GM19455 (cell line): Measurements from ENCODE around the gene FAM228B.
"Not testable (repeated sequence)": the region's sequence is repeated elsewhere in the genome, so short reads cannot be mapped to it uniquely, and the experiment has no call there.

Experiments
- ATAC-seq: cut with Tn5 transposase; IDR thresholded peaks from one replicate; pipeline ENCODE4 v1.9.1; 2021; ENCODE audit not compliant: unreplicated experiment

The FAM228B gene

DNA sequence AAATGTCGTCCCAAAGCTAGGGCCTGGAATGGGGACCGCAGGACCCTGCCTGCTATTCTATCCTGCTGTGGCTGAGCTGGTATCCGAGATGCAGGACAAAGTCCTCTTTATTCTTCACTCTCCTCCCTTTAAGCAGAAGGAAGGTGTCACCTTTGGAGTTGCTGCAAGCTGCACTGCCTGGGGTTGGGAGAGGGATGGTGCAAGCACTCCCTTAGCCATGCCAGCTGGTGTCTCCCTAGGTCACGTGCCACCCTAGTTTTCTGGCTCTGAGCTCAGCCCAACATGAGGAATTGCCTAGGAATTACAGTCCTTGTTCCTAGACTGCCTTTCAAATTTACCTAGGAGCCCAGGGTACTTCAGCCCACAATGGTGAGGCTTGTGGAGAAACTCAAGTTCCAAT, 30.2 kb downstream of the FAM228B start:
- ATAC-seq = no peak

DNA sequence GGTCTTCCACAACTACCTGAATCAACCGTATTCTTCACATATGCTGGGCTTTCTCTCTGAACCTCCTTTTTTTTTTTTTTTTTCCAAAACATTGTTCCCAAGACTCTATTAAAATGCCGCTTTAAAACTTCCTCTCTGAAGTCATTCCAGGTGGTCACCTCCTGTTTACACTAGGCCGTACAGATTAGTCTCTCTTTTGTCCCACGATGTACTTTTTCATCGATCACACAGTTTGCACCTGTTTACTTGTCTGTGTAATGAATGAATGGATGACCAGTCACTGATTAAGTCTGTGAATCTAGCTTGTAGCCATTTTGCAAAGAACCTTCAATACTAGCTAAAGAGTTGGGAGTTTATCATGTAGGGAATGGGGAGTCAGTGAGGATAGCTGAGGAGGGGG, 34.9 kb downstream of the FAM228B start:
- ATAC-seq = no peak

DNA sequence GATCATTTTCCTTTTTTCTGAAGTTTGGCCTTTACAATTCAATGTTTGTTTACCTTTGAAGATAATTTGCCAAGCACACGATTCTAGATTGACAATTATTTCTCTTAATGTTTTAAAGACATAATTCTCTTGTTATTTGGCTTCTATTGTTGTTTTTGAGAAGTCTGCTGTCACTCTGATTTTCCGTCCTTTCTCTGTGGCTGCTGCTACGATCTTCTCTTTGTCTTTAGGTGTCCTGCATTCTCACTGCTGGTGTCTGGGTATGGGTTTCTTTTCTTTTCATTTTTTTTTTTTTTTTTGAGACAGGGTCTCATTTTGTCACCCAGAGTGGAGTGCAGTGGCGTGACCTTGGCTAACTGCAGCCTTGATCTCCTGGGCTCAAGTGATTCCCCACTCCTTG, 36.4 kb downstream of the FAM228B start:
- no peak for ATAC-seq

DNA sequence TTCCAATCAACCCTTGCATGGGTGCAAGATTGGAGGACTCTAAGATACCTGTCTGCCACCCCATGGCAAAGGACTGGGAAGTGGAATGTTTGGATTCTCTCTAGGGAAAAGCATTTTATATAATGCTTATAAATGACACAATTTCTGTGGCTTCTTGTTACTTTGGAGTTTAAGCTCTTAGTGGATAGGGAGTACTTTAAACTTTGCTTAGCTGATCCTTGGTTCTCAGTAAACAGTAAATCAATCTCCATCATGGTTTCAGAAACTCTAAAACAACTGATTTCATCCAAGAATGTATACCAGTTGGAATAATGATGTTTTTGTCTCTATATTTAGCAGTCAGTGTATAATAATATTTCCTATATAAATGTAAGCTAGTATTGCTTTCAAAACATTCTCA, 37.5 kb downstream of the FAM228B start:
- ATAC-seq = no peak

DNA sequence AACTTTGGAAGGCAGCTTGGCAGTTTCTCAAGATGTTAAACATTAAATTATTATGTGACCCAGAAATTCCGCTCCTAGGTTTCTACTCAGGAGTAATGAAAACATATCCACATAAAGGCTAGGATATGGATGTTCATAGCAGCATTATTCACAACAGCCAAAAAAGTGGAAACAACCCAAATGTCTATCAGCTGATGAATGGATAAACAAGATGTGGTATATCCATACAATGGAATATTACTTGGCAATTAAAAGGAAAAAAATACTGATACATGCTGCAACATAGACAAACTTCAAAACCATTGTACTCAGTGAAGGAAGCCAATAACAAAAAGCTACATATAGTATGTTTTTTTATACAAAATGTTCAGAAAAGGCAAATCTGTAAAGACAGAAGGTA, 39.2 kb downstream of the FAM228B start:
- ATAC-seq = no peak

DNA sequence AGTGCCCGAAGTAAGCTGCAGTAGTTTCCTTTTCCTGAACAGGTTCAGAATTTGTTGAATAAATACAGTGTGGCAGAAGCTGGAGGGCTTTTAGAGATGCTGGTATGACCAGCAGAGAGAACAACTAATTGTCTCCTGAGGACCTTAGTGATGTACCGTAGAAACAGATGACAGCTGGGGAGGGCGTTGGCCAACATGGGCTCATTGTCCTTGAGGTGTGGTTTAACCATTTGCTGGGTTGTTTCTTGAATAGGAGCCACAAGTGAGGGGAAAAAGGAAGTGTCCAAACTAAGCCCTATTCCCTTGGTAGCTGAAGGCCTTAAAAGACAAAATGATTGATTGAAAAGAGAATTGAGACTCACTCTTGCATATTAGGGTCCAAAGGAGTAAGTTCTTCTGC, 39.9 kb downstream of the FAM228B start:
- no peak for ATAC-seq

DNA sequence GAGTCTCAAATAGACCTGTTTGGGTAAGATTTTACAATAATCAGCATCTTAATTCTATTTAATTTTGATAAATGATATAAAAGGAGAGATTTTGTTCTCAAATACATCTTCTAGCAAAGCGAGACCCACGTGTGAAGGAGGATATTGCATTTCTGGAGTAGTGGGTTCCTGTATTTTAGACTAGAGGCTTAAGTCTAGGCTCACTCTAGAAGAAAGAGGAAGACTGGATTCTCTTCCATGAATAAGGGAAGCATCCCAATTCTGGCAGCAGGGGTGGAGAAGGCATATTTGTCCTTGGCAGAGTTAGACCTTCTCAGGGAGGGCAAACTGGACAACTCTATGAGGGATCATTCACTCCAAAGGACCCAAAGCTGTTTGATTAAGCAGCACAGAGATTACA, 40.3 kb downstream of the FAM228B start:
- no peak for ATAC-seq

DNA sequence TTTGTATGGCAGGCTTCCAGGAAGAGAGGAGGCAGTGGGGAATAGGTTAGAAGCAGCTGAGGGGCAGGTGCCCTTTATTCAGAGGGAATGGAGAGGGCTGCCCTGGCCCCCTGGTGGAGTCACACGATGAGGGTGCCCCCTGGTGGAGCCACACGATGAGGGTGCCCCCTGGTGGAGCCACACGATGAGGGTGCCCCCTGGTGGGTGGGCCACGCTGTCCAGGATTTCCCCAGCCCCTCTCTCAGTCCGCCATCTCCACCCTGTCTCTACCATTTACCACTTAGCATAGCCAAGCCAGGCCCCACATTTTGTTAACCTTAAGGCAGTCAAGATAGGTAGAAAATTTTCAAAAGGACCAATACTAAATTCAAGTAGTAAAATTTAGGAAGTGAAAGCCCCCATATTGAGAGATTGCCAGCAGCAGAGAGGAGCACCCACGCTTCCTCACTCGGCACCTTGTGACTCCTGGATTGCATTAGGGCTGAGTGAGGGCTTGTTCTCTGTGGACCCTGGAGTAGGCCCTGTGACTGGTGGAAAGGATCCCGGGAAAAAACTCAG, 41.2 kb downstream of the FAM228B start:
- peak; percentile 77 for ATAC-seq

DNA sequence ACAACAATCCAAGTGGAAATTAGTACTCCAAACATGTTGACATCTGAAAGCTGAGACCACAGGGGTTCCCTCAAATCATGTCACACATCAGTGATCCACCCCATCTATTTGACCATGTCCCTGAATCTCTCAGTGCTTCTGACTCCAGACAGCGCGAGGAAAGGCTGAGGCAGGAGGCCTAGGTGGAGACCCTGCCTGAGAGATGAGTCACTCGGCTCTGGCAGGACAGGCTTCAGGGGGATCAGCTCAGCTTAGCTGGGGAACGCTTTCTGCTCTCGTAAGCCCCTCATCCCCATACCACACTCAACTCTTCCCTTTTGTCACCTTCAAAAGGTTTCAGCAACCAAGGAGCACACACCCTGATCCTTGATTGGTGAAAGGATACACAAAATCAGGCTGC, 45.8 kb downstream of the FAM228B start:
- ATAC-seq = no peak

DNA sequence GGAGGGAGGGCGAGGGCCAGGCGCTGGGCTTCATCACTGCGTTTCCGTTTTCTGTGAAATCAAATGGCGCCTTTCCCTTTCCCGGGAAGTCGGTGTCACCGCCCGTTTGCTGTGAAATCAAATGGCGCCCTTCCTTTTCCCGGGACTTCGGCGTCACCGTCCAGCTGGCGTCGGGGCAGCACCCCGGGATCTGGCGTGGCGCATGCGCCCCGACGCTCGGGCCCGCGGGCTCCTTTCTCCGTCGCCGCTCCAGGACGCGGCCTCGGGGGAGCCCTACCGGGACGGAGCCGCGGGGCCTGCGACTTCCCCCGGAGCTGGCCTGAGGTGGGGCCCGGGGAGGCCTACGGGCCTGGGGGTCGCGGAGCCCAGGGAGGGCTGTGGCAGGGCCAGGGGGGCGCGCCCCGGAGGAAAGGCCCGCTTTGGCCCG, 51.6 kb downstream of the FAM228B start, which contains the start of gene FAM228A:
Gene FAM228A (plus strand): TSS at position 203 of the 427 bp plus-strand sequence. CDS start 428 bp downstream, outside the sequence.
- ATAC-seq = no peak

DNA sequence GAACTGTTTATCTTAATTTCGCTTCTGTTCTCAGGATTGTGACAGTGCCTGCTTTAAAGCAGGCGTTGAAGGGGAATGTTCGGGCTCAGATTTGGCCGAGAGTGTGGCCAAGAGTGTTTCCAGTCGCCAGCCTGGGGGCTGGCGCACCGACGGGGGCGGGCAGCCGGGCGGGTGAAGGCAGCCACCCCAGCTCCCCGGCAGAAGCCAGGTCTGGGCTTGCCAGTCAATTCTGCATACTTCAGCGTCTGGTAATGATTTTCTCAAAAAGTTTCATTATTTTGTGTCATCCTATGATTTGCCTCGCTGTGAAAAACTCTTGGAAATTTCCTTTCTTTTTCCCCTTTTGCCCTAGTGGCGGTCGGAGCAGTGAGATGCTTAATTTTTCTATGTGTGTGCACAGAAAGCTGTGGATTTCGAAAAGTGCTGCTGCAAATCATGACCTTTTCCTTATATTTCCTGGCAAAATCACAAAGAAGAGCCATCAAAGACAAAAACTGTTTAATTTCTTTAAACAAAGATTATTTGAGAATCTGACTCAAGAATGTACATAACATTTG, 52.4 kb downstream of the FAM228B start:
- no peak for ATAC-seq

DNA sequence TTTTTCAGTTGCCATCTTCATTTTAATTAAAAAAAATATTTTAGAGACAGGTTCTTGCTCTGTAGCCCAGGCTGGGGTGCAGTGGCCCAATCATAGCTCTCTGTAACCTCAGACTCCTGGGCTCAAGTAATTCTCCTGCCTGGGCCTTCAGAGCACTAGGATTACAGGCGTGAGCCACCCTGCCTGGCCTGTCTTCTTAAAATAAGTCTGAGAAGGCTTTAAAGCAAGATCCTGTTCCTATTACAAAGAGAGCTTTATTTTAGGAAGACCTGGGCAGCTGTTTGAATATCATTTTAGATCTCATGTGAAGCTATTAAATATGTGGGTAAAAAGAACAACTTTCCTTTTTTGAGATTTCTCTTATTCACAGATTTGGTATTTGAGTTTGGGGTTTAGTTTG, 53.1 kb downstream of the FAM228B start:
- ATAC-seq = no peak

DNA sequence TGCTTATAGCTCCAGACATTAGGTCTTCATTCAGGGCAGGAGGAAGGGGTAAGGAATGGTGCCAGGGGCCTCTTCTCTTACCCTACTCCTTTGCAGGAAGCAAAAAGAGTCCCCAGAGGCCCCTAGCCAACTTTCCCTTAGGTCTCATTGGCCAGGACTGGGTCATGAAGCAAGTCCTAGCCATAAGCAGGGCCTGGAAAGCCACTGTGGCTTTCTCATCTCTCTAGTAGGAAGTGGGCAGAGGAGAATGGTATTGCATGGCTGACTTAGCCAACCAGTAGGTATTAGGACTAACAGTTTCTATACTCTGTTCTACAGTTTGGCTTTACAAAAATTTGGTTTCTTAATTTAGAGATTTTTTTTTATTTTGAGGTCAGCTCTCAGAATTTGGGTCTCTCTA, 56.4 kb downstream of the FAM228B start:
- no peak for ATAC-seq

DNA sequence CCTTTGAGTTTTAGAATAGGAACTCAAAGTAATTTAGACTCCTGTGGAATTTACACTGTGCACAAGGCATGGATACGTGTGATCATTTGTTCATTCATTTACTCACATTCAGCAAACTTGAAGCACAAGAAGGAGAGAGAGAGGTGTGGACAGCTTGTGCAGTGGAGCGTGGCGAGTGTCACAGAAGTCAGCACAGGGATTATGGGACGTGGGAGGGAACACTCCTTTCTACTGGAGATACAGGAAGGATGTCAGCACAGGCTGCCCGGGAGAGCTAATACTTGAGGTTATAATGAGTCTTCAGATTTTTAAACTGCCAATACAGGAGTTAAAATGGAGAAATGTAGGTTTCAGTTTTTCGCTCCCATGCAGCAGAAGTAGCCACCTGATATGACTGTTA, 58.6 kb downstream of the FAM228B start:
- ATAC-seq = no peak

DNA sequence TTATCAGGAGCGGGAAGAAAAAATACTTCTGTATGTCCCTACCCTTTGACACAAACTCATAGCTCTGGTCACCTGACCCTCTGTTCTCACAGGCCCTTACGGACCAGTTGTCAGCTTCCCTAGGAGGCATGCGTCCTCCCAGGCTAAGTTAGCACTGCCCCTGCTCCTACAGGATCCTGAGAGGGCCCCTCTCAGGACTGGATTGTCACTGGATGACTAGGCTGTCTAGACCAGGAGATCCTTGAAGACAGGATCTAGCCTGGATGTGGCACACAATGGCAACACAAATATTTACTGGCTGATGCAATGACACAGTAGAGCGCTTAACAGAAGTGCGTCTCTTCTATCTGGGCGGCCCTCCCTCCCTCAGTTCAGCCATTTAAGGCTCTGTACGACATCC, 59.2 kb downstream of the FAM228B start:
- ATAC-seq = no peak

DNA sequence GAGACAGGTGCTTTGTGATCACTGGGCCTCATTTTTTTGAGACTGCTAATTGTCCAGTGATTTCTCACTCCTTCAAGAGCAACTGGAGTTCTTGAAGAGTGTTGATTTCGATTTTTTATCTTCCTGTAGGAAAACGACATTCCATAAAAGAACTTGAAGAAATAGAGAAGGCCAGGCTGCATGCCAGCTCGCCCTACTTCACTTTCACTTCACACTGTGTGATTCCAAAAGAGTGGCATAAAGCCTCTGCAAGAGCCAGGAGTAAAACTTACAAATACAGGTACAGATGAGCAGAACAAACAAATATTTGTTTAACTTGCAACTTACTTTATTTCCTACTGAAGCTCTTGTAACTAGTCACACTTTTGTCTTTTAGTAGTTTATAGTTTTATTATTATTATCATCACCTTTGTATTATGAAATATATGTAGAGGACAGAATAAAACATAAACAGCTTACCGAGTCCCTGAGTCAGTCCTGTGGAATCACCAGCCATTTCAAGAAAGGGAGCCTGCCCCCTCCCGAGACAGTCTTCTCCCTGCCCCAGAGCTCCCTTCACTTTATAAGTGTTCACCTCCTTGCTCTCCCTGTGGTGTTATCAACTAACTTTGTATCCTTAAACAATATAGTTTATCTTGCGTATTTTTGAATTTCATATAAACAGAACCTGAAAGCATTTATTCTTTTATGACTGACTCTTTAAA, 60.2 kb downstream of the FAM228B start:
- no peak for ATAC-seq

DNA sequence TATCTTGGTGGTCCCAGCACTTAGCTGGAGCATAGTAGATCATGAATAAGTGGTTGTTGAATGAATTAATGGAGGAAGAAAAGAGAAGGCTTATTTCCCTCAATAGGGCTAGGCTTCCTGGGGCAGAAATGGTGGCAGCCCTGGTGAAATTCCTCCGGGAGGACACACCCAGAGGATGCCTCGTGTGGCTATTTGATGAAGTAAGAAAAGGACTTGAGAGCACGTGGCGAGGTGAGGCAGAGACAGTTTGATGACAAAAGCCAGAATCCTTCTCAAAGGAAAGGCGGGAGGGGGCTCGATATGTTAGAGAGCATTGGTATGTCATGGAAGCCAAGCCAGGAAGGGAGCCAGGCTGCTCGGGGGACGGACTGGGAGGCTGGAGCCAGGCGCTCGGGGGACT, 66.3 kb downstream of the FAM228B start:
- no peak for ATAC-seq

DNA sequence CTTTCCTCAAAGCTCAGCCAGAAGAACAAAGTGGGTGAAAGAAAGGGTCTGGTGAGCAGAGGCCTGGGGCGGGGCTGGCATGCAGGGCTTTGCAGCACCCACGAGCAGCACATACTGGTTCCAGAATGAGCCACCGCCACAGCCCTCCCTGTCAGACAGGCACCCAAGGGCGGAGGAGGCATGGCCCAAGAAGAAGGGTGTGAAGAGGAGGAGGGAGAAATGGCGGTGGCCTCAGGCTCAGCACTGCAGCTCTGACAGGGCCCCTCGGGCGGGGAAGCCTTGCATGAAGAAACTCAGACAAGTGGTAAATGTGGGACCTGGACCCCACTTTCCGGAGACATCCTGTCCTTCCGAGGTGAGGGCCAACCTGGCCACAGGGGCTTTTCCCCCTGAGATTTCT, 67.2 kb downstream of the FAM228B start:
- ATAC-seq = no peak

DNA sequence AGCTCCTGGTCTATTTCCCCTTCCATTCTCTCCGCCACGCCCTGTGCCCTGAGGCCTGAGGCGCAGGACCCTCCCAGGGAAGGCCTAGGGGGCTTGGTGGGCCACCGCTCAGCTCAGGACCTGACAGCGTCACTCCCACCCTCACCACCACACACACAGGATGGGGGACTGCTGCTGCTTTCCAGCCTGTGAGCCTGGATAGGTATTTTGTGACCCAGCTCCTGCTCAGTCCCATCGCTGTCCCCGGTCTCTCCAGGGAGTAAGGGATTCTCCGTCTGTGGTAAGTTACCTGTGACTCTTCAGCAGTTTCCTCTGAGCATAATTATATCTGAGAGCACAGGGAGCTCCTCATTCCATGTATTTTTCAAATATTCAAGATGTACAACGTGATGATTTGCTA, 67.9 kb downstream of the FAM228B start:
- no peak for ATAC-seq

DNA sequence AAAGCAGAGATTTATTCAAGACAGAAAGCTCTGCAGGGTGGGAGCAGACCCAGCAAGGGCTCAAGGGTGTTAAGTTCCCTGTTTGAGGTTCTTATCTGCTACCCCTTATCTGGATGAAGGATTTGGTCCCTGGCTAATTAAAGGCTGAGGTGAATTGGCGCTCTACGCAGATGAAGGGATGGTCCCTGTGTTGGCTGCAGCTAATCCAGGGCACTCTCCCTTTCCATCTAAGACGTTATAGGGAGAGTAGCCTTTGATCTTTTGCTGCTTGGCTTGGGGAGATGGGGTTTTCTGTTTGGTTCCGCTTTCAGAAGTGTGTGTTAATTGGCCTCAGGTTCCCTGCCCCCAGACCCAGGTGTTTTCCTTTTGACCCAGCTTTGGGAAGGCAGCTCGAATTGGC, 68.6 kb downstream of the FAM228B start:
- no peak for ATAC-seq

DNA sequence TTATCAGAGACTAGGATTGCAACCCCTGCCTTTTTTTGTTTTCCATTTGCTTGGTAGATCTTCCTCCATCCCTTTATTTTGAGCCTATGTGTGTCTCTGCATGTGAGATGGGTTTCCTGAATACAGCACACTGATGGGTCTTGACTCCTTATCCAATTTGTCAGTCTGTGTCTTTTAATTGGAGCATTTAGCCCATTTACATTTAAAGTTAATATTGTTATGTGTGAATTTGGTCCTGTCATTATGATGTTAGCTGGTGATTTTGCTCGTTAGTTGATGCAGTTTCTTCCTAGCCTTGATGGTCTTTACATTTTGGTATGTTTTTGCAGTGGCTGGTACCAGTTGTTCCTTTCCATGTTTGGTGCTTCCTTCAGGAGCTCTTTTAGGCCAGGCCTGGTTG, 73.9 kb downstream of the FAM228B start:
- not testable (repeated sequence) for ATAC-seq

DNA sequence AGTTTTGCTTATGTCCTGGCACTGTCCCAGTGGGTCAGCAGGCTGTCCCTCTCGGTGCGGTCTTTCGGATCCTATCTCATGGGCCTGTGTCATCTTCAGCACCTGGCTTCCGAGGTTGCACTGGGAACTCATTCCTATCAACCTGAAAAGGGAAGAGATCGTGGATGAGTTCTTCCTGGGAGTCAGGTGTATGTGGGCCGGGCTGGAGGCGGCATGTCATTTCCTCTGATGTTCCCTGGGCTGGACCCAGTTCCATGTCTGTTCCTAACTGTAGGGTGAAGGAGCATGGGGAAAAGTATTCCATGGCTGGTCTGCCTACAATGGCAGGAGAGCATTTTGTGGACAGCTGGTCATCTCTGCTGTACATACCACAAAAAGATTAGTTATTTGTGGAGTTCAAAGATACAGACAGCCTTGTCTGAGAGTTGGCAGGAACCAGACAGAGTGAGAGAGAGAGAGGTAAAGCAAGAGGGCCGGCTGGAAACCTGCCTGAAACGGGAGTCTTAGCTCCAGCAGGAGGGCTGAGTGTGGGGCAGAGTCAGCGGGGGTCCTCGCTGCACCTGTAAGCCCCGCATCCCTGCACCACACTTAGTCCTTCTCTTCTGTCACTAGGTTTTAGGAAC, 76.8 kb downstream of the FAM228B start:
- no peak for ATAC-seq
